ENCODE data around the gene AAGAB.
A peak's percentile ranks its signal among the peaks of the same experiment; 100 is the strongest.

Gene AAGAB

DNA sequence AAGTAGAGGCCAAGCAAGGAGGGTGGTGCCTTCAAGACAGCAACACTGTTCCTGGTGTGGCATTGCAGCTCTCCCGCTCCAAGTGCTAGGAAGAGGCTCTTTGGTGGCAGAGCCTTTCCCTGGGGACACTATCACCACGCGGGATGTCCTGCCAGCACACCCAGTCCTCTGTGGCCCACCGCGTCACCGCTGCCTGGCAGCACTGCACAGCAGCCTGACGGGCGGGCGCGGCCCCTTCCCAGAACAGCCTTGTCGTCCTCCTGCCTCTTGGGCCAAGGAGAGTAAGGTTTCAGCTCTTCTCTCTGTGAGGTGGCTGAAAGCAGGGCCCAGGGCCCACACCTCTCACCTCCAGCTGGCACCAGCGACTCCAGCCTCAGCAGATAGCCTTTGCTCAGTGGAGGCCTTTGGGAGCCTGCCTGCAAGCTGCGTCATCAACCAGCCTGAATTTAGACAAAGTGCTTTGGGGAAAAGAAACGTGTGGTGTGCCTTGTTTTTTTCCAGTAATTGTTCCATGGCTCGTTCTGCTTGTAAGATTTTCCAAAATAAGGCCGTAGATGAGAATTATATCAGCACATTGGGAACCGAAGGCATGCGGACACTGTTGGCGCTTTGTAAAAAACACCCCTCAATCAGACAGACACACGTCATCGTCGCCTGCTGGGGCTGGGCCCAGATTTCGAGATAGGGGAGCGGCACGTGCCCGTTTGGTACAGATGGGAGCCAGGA lies 65.0 kb downstream of the AAGAB start:
- no peak for DNase-seq (ENCODE audit: low read depth, low spot score)

DNA sequence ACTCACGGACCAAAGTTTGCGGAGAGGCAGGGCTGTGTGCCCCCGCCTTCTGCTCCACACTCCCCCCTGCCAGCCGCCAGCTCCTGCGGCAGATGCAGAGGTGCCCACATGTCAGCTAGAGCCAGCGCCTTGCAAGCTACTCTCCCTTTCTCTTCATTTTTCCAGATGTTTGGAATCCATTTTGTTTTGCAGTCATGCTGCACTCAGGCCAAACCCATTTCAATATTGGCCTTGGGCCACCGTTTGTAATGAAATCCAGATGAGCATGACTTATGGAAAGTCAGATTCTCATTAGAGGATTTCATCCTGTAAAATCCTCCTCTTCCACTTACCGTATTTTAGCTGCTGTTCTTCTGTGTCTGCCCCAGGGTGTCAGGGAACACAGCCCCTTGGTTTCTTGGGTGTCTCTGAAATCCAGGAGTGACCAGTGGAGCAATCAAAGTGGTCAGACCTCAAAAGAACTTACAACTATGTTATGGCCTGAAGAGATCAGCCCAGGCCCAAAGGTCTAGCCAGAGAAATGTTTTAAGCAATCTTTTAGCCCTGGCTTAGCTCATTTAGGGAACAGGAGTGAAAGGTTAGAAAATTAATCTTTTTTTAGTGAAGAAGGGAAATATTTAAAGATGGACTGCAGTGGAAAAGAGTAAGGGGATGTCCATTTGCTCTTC lies 65.8 kb downstream of the AAGAB start:
- DNase-seq (ENCODE audit: low read depth, low spot score) = no peak

DNA sequence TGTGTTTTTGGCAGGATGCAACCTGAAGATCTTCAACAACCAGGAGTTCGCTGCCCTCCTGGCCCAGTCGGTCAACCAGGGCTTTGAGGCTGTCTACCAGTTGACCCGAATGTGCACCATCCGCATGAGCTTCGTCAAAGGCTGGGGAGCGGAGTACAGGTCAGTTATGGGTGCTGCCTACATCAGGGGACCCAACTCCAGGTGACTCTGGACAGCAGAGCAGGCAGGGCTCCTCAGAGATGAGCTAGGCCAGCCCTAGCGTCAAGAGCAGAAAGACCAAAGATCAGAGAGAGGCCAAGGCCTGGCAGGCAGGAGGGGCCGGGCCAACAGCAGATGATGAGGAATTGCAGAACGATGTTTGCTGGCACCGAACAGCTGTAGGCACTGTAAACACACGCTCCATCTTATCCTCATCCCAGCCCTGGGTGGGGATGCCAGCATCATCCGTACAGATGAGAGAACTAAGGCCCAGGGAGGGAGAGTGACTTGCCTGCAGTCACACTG lies 67.1 kb downstream of the AAGAB start:
- no peak for DNase-seq (ENCODE audit: low read depth, low spot score)

DNA sequence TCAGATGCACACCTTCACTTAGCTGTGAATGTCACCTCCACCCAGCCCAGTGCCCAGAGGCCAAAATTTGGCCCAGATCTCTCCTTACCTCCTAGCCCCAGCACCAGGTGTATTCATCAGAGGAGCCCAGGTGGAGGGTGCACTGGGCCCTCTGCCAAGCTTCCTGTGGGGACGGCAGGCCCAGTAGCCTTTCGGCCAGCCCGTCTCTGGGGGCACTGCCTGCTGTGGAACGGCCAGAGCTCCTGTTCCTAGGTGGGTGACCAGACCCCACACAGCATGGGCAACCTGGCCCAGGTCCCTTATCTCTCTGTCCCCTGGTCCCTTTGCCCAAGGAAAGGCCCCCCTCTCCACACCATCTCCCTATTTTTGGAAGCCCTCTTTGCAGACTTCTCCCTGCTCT lies 67.8 kb downstream of the AAGAB start:
- no peak for DNase-seq (ENCODE audit: low read depth, low spot score)

DNA sequence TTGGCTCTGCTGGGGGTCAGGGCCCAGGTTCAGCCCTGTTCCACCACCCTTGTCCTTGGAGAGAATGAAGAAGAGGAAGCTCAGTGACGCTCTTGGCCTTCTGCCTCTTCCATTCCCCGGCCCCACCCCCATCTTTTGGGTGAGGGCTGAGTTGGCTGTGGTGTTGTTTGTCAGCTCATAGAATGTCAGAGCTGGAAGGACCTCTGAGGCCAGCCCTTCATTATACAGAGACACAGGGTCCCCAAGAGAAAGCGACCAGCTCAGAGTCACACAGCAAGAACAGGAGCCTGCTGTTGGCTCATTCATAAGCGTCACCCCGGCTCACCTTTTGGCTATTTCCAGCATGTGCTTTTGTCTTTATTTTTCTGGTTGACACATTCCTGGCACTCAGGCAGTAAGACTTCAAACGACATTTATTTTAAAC lies 68.2 kb downstream of the AAGAB start:
- no peak for DNase-seq (ENCODE audit: low read depth, low spot score)

DNA sequence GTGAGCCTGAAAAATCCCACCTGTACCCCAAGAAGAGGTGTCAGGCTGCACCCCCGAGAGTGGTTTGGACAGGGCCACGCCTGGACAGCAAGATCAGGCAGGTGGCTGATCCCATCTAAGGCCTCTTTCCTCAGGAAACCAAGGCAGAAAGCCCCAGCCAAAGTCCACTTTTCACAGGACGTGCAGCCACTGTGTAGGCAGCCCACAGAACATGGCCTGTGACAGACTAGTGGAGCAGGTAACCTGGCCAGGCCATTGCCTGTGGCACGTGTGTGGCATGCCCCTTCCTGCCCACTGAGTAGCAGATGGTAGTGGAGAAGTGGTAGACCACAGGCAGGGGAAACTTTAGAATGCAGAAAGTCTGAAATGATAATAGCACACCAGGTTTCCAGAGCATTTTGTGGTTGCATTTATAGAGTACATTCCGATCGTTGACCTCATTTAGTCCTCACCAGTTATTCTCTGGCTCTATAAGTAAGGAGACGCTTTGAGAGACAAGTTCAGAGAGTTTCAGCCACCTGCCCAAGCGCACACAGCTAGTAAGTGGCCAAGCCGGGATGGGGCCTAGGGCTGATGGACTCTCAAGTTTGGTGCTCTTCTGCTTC lies 68.7 kb downstream of the AAGAB start:
- no peak for DNase-seq (ENCODE audit: low read depth, low spot score)

DNA sequence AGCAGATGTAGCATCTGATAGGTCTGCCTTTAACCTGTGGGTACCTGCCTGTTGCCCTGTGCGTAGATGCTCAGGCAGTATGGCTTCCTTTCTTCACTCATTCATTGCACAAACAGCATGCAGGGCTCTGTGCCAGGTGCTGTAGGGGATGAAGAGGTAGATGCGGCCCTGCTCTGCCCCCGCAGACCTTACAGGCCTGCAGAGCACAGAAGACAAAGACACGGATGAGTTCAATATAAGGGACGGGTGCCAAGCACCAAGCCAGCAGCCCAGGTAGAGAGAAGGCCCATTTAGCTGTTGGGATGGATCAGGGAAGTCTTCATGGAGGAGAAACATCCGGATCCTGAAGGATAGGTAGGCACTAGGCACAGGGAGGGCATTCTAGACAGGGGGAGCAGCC lies 69.4 kb downstream of the AAGAB start:
- DNase-seq (ENCODE audit: low read depth, low spot score) = no peak

DNA sequence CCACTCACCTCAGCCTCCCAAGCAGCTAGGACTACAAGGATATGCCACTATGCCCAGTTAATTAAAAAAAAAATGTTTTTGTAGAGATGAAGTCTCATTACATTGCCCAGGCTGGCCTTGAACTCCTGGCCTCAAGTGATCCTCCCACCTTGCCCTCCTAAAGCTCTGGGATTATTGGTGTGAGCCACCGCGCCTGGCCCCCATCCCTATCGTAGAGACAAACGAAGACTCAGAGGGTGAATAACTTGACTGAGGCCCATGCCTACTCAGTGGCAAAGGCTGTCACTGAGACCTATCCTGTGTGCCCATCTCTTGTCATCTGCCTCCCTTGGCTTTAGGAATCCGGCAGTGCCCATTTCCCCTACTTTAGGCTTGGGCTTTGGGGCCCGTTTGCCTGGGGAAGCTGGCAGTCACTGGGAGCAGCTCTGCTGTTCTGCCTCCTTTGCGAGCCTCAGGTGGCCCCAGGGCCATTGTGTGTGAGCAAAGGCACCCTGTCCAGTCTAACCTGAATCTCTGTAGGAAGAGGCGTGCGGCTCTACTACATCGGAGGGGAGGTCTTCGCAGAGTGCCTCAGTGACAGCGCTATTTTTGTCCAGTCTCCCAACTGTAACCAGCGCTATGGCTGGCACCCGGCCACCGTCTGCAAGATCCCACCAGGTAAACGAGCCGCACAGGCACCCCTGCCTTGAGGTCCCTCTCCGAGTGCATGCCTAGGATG lies 70.1 kb downstream of the AAGAB start:
- DNase-seq (ENCODE audit: low read depth, low spot score) = no peak

DNA sequence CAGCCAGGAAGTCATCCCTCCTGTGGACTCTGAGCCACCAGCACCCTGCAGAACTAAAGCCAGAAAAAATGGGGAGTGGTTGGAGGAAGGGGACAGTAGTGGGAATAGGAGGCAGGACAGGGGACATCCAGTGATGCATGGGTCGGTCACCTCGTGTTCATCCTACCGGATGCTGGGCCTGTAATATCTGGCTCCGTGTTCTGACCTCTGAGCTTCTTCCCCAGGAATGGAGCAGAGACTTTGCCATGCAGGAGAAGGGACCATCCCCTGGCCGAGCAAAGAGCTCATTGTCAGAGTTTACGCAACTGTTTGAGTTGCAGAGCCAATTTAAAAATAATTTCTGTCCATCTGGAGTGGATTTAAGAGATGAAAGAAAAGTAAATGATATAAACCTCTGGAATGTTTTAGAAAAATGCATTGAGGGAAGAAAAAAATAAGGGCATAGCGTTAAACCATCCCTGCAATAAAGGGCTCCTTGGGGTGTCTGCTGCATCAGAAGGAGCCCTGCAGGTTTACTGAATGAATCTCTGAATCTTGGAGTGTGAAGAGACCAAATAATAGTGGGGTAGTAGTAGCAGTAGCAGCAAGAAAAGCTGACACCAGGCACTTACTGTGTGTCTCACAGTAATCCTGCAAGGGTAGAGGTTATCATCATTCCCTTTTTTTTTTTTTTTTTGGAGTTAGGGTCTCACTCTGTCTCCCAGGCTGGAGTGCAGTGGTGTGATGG lies 70.9 kb downstream of the AAGAB start:
- DNase-seq (ENCODE audit: low read depth, low spot score) = no peak

DNA sequence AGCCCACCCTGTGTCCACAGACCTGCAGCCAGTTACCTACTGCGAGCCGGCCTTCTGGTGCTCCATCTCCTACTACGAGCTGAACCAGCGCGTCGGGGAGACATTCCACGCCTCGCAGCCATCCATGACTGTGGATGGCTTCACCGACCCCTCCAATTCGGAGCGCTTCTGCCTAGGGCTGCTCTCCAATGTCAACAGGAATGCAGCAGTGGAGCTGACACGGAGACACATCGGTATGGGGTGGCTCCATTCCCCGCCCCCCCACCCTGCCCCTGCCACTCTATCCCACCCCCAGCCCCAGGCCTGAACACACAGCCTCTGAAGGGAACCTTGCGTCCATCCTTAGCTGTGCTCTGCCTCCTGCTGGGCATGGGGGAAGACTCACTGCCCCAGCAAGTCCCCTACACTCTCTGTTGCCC lies 73.2 kb downstream of the AAGAB start:
- DNase-seq (ENCODE audit: low read depth, low spot score) = no peak

DNA sequence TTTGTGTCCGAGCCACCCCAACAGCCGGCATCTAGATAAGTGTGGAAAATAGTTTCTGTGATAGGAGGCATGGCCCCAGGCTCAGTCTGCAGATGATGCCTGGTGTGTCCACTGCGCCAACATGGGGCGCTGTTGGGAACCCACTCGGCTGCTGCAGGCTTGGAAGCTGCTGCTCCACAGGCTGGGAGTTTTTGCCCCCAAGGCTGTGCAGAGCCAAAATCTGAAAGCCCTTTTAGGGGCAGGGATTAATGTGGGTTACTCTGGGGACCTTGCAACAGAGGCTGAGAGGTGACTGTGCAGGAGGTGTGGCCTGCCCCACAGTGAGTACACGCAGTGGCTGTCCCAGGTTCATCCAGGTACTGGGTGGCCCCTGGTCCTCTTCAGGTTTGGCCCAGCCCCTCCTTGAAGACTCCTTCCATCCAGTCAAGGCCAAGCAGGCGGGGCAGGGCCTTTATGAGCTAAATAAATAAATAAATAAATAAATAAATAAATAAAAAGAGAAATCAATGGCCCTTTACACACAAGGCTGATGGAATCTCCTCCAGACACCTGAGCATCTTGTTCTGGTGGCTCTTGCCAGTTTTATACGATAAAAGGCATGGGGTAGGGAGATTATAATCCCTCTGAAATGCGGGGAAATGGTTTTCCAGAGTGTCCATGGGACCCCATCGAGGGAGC lies 73.8 kb downstream of the AAGAB start:
- no peak for DNase-seq (ENCODE audit: low read depth, low spot score)

DNA sequence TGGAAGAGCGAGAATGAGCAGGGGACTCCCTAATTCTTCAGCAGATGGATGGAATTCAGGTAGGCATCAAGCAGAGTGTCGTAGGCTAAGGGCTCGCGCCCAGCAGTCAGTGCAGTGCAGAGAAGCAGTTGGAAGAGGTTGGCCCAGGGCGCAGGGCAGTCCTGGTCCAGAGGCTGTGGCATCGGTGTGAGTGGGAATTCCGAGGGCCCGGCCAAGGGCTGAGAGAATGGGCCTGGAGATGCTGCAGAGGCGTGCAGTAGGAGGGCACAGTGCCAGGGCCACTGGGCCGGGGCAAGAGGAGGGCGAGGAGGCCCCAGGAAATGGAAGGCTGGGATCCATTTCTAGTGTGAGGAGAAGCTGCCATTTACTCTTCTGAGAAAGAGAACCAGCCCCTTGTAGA lies 74.4 kb downstream of the AAGAB start:
- no peak for DNase-seq (ENCODE audit: low read depth, low spot score)

DNA sequence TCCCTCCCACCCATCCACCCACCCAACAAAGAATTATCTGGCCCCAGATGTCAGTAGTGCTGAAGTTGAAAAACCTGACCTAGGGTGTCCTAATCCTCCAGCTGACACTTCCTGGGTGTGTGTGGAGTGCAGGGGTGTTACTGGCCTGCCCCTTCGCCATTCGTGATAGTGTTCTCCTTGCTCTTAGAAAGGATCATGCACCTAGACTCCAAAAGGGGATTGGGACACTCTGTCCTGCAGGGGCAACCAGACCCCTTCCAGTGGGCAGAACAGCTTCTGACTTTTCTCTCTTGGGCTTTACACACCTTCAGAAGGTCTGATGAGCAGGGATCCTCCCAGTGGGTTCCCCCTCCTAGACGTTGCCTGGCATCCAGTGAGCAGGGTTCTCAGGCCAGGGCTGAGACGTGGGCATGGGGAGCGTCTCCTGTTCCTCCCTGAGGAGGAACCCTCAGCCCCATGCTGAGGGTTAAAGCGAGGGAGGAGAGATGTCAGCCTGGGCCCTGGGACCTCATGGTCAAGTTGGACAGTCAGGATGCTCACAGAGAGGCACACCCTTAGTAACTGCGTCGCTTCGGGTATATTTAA lies 75.0 kb downstream of the AAGAB start:
- no peak for DNase-seq (ENCODE audit: low read depth, low spot score)

DNA sequence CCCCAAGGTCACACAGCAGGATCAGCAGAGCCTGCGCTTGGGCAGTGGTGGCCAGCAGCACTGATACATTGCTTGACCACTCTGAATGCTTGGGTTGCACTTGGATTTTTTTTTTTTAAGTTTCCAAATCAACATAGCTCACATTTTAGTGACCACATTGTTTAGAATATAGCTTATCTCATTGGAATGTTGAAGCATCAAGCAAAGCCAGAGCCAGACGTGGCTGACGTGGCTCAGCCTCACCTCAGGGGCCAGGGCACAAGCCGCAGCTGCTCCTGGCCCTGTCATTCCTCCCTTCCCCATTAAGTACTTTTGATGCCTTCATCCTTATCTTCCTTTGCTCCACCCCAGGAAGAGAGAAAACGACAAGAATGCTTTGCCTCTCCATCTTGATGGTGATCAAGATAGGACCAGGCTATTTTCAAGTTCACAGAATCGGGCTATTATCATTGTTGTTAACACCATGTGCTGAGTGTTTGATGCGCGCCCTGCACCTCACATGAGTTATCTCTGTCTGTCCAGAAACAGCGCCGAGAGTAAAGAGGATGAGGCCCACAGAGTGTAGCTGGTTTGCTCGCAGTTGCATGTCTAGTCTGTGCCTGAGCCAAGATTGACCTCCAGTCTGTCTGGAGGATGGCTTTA lies 75.8 kb downstream of the AAGAB start:
- DNase-seq (ENCODE audit: low read depth, low spot score) = peak; percentile 77

DNA sequence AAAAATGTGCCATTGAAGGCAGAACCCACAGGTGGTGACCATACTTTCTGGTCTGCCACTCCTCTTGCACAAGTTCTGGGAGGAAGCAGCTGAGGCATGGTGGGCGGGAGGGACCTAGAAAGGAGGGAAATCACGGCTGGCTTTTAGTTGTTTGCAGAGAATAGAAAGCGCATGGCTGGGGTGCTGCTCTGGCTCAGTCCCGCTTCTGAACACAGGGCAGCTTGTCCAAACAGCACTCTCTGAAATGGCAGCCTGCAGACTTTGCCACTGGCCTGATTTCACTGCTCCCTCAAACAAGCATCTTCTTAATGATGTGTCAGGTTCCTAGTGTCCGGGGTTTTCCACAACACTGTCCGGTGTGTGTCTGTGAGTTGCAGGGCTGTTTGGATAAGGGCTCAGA lies 76.7 kb downstream of the AAGAB start:
- no peak for DNase-seq (ENCODE audit: low read depth, low spot score)

DNA sequence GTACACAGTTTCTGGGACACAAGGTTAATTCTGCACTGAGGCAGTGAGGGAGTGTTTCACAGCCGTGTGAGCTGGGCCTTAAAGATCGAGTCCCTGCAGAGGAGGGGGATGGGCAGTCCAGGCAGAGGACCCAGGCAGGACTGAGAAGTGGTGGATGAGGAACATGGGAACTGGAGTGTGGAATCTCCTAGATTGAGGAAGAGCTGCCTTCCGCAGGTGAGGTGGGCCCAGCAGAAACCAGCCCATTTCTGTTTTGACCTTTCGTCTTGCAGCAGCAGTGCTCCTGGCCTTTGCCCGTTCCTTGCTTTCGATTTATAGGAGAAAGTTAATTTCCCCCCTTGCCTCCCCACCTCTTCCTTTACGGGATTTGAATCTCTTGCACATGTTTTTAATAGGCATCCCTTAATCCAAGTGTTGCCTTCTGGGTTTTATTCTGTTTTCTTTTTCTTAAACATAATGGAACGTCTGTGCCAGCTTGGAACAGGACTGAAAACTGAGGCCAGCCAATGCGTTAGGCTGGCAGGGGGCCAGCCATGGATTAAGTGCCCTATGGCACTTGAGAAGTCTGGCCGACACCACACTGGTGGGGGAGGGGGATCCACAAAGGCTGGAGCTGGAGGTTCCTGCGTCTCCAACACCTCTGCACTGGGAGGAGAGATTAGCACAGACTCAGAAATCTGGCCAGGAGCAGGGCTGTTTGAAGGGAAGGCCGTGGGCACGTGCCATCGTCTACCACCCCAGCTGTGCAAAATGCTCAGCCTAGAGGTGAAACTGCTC lies 78.1 kb downstream of the AAGAB start:
- DNase-seq (ENCODE audit: low read depth, low spot score) = no peak

DNA sequence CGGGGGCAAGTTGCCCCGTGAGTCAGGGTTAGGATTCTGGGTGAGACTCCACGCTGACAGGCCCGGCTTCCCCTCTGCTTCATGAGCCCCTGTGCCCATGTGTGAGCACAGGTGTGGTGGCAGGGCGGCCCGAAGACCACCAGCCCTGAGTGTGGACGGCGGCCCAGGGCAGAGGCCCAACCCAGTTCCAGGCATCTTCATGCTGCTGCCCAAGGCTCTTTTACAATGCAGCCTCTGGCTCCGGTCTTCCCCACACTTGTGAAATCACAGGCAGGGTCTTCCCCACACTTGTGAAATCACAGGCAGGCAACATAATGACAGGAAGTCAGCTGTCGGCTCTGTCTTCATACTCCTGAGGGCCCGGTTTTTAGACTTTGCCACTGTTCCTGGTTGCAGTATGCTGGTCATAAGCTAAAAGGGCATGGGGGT lies 78.8 kb downstream of the AAGAB start:
- DNase-seq (ENCODE audit: low read depth, low spot score) = no peak

DNA sequence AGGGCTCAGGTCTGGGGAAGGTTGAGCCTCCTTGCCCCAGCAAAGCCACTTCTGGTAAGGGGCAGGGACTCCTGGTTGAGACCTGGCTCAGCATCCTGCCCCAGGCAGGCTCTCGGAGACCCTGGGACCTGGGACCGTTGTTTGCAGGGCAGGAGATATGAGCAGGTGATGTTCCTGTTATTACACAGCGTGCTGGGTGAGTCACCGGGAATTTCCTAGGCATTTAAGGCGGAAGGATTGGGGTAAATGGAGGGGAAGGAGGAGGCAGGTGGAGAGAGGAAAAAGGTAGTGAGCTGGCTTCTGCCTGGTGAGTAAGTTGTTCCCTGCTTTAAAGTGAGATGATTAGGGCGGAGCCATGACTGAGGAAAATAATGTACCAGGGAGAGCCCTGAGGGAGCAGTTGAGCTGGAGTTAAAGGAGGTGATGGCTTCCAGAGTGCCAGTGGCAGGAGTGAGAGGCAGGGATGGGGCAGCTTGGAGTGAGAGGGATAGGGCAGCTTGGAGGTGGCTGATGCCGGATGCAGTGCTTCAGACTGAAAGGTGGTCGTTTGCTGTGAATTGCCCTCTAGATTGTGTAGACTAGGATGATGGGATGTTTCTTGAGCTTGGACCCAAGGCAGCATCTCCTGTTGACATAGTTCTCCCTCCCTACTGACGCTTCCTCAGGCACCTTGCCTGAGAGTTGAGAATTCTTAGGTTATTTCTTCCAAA lies 79.4 kb downstream of the AAGAB start:
- no peak for DNase-seq (ENCODE audit: low read depth, low spot score)

DNA sequence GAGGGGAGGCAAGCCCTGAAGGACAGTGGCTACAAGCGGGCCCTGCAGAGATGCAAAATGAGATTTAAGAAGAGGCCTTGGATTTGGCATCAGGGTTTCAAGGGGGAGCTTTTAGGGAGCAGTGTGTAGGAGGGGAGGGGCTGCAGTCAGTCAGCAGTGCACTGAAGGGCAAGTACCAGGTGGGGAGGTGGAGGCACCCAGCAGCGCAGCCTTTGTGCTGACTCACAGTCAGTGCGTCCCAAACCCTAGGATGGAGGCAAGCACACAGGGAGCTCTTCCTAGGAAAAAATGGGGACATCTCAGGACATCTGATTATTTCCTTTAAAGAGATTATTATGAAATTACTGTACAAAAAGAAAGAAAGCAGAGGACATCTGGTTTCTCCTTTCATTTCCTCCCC lies 80.0 kb downstream of the AAGAB start:
- no peak for DNase-seq (ENCODE audit: low read depth, low spot score)

Data from smooth muscle cell of the brain vasculature (primary cell).